DOHH2 (cell line): Measurements from ENCODE around the gene MGAT1.

Experiments
- H3F3A ChIP-seq: fragments of 200-600 bp; sonication (generic), shearing (Covaris generic); 2 replicates; pipeline ENCODE4 v1.6.0; 2016; ENCODE audit warnings: antibody characterized with exemption, mild to moderate bottlenecking; ENCODE audit not compliant: control insufficient read depth, insufficient read depth
- H3K27ac ChIP-seq: fragments of 200-600 bp; sonication (generic); 2 replicates; pipeline ENCODE4 v1.5.1; 2014; ENCODE audit warnings: low read depth, mild to moderate bottlenecking, low read length, moderate library complexity
- H3K27me3 ChIP-seq: fragments of 200-600 bp; sonication (generic); 2 replicates; pipeline ENCODE4 v1.6.1; 2014; ENCODE audit warnings: mild to moderate bottlenecking, low read length, mixed read lengths; ENCODE audit not compliant: control insufficient read depth
- H3K36me3 ChIP-seq: fragments of 200-600 bp; sonication (generic); 2 replicates; pipeline ENCODE4 v1.6.1; 2014; ENCODE audit warnings: mild to moderate bottlenecking, low read length, moderate library complexity, mixed read lengths; ENCODE audit not compliant: control insufficient read depth
- H3K4me1 ChIP-seq: fragments of 200-600 bp; sonication (generic); 2 replicates; pipeline ENCODE4 v1.6.1; 2014; ENCODE audit warnings: mild to moderate bottlenecking, low read length, mixed read lengths; ENCODE audit not compliant: control insufficient read depth
- H3K4me2 ChIP-seq: fragments of 200-600 bp; sonication (generic); 2 replicates; pipeline ENCODE4 v1.6.0; 2014; ENCODE audit warnings: mild to moderate bottlenecking, low read length, moderate library complexity
- H3K4me3 ChIP-seq: fragments of 200-600 bp; sonication (generic); 2 replicates; pipeline ENCODE4 v1.5.1; 2014; ENCODE audit warnings: mild to moderate bottlenecking, low read length, mixed read lengths
- H3K79me2 ChIP-seq: fragments of 200-600 bp; sonication (generic); 2 replicates; pipeline ENCODE4 v1.6.1; 2014; ENCODE audit warnings: mild to moderate bottlenecking, low read length, mixed read lengths; ENCODE audit not compliant: control insufficient read depth
- H3K9me2 ChIP-seq: fragments of 200-600 bp; sonication (generic); replicated peaks from 2 replicates; pipeline ENCODE4 v1.6.1; 2014; ENCODE audit warnings: mild to moderate bottlenecking, low read length, mixed read lengths; ENCODE audit not compliant: control insufficient read depth
- H3K9me3 ChIP-seq: fragments of 200-600 bp; sonication (generic); 2 replicates; pipeline ENCODE4 v1.6.1; 2014; ENCODE audit warnings: antibody characterized with exemption, low read length, mixed read lengths; ENCODE audit not compliant: control insufficient read depth, insufficient read depth
- H4K20me1 ChIP-seq: fragments of 200-600 bp; sonication (generic); 2 replicates; pipeline ENCODE4 v1.6.0; 2014; ENCODE audit warnings: low read depth, mild to moderate bottlenecking, antibody characterized with exemption, low read length, moderate library complexity; ENCODE audit not compliant: control insufficient read depth, insufficient read depth
- CTCF ChIP-seq: fragments of 200-600 bp; sonication (generic); IDR thresholded peaks from one replicate; pipeline ENCODE4 v1.5.1; 2014; ENCODE audit warnings: antibody characterized with exemption, mild to moderate bottlenecking, low read depth, low read length; ENCODE audit not compliant: poor library complexity, severe bottlenecking
- EZH2phosphoT487 ChIP-seq: fragments of 200-600 bp; sonication (generic); IDR thresholded peaks from 2 replicates; pipeline ENCODE4 v1.6.1; 2017; ENCODE audit warnings: borderline replicate concordance, mild to moderate bottlenecking, antibody characterized with exemption, low read length, moderate library complexity, mixed read lengths

The MGAT1 gene

GRCh38 chr5:180801596-180802324 lies 846 bp downstream of the MGAT1 start:
- TF ChIP-seq EZH2phosphoT487 (no peak), CTCF (no peak)
- no peaks in the 10 kb centered on the region for H3K9me3 ChIP-seq
- peaks cover 35% of the 10 kb centered on the region for H4K20me1 ChIP-seq
- H3K9me2 ChIP-seq: no peaks in the 10 kb centered on the region
- H3F3A ChIP-seq: peaks cover 21% of the 10 kb centered on the region
- peaks cover 96% of the 10 kb centered on the region for H3K79me2 ChIP-seq
- peak overlapping the region; percentile 97 for H3K4me3 ChIP-seq
- H3K36me3 ChIP-seq: peaks cover 64% of the 10 kb centered on the region
- H3K4me2 ChIP-seq: peak overlapping the region; percentile 82
- no peak overlapping the region for H3K27ac ChIP-seq
- H3K27me3 ChIP-seq: no peaks in the 10 kb centered on the region
- H3K4me1 ChIP-seq: peaks cover 67% of the 10 kb centered on the region

GRCh38 chr5:180799902-180800801 lies 2.5 kb downstream of the MGAT1 start:
- H3K27me3 ChIP-seq: no peaks in the 10 kb centered on the region
- H3K36me3 ChIP-seq: peaks cover 63% of the 10 kb centered on the region
- peaks cover 96% of the 10 kb centered on the region for H3K79me2 ChIP-seq
- no peak overlapping the region for H3K27ac ChIP-seq
- peaks cover 57% of the 10 kb centered on the region for H3K4me1 ChIP-seq
- no peak for TF ChIP-seq EZH2phosphoT487
- no peak for TF ChIP-seq CTCF
- peaks cover 14% of the 10 kb centered on the region for H3F3A ChIP-seq
- no peaks in the 10 kb centered on the region for H3K9me2 ChIP-seq
- H3K4me3 ChIP-seq: no peak overlapping the region
- no peaks in the 10 kb centered on the region for H3K9me3 ChIP-seq
- peaks cover 38% of the 10 kb centered on the region for H4K20me1 ChIP-seq
- no peak overlapping the region for H3K4me2 ChIP-seq

GRCh38 chr5:180799194-180799593 lies 3.4 kb downstream of the MGAT1 start:
- Histone ChIP-seq H3K27ac (no peak overlapping the region), H3K9me3 (no peaks in the 10 kb centered on the region), H3K9me2 (no peaks in the 10 kb centered on the region), H3K4me2 (no peak overlapping the region), H3K79me2 (peaks cover 96% of the 10 kb centered on the region), H3K4me3 (no peak overlapping the region), H3K36me3 (peaks cover 61% of the 10 kb centered on the region), H3K27me3 (no peaks in the 10 kb centered on the region), H3K4me1 (peaks cover 54% of the 10 kb centered on the region), H4K20me1 (peaks cover 38% of the 10 kb centered on the region), H3F3A (peaks cover 6% of the 10 kb centered on the region; the same call in 1 of the 2 replicates)
- TF ChIP-seq CTCF (peak; percentile 64), EZH2phosphoT487 (no peak)
